WERI-Rb-1 (cell line): ENCODE data around the gene WBP1.
"Not testable (repeated sequence)": the region's sequence is repeated elsewhere in the genome, so short reads cannot be mapped to it uniquely, and the experiment has no call there.

Experiments
- DNase-seq: peaks from one replicate; pipeline ENCODE4 v3.0.0-alpha.2; 2020
- H3K27ac ChIP-seq: fragments of 250-450 bp; sonication (Bioruptor Pico); 2 replicates; pipeline ENCODE4 v1.5.1; 2020; ENCODE audit warnings: mild to moderate bottlenecking, moderate library complexity
- H3K27me3 ChIP-seq: fragments of 250-450 bp; sonication (Bioruptor Pico); 2 replicates; pipeline ENCODE4 v1.5.1; 2021; ENCODE audit warnings: mild to moderate bottlenecking, low read depth, moderate library complexity; ENCODE audit not compliant: insufficient read depth, severe bottlenecking
- H3K36me3 ChIP-seq: fragments of 250-450 bp; sonication (Bioruptor Pico); 2 replicates; pipeline ENCODE4 v1.5.1; 2020; ENCODE audit warnings: mild to moderate bottlenecking, moderate library complexity
- H3K4me3 ChIP-seq: 2 replicates; pipeline ENCODE4 v1.5.1; 2011; ENCODE audit warnings: low read depth, mild to moderate bottlenecking, control low read depth, low read length
- H3K9me3 ChIP-seq: fragments of 250-450 bp; sonication (Bioruptor Pico); 2 replicates; pipeline ENCODE4 v1.5.1; 2021; ENCODE audit warnings: mild to moderate bottlenecking, moderate library complexity; ENCODE audit not compliant: severe bottlenecking
- TF ChIP-seq, protein P1 (sequence below): IDR thresholded peaks from 2 replicates; pipeline ENCODE4 v1.5.1; 2011; ENCODE audit warnings: low read depth, mild to moderate bottlenecking, control low read depth, inconsistent platforms, low read length

Gene WBP1

DNA sequence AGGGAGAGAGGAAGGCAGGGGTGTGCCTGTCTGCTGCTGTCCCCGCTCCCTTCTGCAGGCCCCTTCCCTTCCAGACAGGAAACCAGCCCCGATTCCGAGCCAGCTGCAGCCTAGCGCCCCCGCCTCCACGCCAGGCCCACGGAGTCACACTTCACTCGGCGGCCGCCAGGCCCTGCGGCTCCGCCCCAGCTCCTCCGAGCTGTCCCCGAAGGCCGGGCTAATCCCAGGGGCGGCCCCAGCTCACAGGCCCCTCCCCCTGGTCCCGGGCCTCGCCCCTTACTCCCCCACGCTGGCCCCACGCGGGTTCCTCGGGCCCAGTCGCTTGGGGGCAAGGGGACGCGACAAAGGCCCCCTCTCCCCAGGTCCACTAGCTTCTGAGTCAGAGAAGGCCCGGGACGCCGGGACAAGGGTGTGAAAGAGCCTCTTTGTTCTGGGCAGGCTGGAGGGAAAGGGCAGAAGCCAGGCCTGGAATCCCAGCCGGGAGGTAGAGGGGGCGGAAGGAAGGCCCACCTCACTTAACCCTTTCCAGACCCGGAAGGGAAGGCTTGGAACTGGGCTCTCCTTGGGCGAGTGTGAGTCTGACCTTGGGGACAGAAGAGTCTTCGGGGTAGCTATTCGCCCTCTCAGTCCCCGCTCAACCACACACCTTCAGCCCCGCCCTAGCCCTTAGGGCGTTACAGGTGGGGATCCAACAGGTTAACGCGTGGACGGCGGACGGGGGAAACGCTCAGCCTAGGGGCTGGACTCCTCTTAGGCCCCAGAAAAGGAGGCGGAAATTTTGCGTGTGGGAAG, 17.7 kb upstream of the WBP1 start:
- Histone ChIP-seq H3K27me3 (no peaks in the 10 kb centered on the region), H3K27ac (peak overlapping the region; percentile 90), H3K4me3 (peak overlapping the region; percentile 69), H3K9me3 (no peaks in the 10 kb centered on the region), H3K36me3 (no peaks in the 10 kb centered on the region; the same call in 1 of the 2 replicates)
- TF ChIP-seq, protein P1, sequence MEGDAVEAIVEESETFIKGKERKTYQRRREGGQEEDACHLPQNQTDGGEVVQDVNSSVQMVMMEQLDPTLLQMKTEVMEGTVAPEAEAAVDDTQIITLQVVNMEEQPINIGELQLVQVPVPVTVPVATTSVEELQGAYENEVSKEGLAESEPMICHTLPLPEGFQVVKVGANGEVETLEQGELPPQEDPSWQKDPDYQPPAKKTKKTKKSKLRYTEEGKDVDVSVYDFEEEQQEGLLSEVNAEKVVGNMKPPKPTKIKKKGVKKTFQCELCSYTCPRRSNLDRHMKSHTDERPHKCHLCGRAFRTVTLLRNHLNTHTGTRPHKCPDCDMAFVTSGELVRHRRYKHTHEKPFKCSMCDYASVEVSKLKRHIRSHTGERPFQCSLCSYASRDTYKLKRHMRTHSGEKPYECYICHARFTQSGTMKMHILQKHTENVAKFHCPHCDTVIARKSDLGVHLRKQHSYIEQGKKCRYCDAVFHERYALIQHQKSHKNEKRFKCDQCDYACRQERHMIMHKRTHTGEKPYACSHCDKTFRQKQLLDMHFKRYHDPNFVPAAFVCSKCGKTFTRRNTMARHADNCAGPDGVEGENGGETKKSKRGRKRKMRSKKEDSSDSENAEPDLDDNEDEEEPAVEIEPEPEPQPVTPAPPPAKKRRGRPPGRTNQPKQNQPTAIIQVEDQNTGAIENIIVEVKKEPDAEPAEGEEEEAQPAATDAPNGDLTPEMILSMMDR, result peak; percentile 48; the same call in 1 of the 2 replicates
- DNase-seq, result peak; percentile 96

DNA sequence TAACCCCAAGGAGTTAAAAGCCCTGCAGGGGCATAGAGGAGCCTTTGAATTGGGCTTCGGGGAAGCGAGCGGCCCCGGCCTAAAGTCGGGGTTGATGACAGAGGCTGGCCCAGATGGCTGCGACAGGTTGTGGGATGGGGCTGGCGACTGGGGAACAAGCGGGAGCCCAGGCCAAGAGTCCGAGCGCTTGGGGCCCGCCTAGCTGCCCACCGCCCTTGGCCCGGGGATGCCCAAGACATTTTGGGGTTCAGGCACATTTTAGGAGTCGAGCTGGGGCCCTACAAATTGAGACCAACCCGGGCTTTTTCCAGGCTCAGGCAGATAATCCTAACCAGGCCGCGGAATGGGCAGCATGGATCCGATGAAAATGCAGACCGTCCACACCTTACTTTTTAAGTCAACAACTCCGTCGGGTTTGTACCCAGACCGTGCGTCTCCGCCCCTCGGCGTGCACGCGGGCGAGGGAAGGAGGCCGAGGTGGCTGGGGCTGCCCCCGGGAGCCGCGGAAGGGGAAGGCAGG, 17.0 kb upstream of the WBP1 start:
- Histone ChIP-seq H3K4me3 (no peak overlapping the region), H3K27ac (peak overlapping the region; percentile 90), H3K36me3 (no peaks in the 10 kb centered on the region), H3K27me3 (no peaks in the 10 kb centered on the region), H3K9me3 (no peaks in the 10 kb centered on the region)
- no peak for DNase-seq
- TF ChIP-seq, protein P1, result no peak

DNA sequence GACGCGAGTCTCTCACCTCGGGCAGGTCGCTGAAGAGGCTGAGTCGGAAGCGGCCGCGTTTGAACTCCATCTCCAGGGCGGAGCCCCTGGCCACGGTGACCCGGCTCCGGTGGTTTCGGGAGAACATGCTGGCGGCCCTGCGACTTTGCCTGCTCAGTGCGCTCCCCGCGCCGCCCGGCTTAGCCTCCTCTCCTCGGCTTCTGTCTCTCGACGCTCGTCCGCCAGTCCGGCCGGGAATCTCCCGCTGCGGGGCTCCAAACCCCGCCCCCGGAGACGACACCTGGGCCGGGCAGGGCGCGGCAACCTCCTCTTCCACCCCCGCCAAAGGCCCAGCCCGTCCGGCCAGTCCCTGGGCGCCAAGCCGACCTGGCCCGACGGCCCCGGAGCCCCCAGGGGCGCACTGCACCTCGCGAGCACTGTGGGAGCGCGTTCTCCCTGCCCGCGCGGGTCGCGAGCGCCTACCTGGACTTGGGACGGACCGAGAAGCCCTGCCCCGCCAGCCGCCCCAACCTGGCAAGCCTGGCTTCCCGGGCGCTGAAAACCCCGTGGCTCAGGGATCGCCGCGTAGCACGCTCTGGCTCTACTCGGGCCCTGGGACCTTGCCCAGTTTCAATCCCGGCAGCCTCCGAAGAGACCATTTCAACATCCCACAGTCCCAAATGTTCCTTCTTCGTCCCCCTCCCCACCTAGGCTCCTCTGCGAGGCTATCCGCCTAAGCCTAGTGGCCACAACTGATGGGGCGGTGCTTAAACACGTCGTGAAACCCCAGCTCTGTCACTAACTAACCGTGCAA, 16.4 kb upstream of the WBP1 start, which contains the start of gene RTKN:
TSS of gene RTKN (minus strand) at position 248 of the 793 bp plus-strand sequence. CDS start at position 127, 121 bp downstream.
- Histone ChIP-seq H3K4me3 (peak within 1 kb of the TSS; percentile 69), H3K36me3 (no peaks in the 10 kb centered on the region), H3K9me3 (no peaks in the 10 kb centered on the region), H3K27ac (peak within 1 kb of the TSS; percentile 90), H3K27me3 (no peaks in the 10 kb centered on the region)
- TF ChIP-seq, protein P1, result no peak
- no peak for DNase-seq

DNA sequence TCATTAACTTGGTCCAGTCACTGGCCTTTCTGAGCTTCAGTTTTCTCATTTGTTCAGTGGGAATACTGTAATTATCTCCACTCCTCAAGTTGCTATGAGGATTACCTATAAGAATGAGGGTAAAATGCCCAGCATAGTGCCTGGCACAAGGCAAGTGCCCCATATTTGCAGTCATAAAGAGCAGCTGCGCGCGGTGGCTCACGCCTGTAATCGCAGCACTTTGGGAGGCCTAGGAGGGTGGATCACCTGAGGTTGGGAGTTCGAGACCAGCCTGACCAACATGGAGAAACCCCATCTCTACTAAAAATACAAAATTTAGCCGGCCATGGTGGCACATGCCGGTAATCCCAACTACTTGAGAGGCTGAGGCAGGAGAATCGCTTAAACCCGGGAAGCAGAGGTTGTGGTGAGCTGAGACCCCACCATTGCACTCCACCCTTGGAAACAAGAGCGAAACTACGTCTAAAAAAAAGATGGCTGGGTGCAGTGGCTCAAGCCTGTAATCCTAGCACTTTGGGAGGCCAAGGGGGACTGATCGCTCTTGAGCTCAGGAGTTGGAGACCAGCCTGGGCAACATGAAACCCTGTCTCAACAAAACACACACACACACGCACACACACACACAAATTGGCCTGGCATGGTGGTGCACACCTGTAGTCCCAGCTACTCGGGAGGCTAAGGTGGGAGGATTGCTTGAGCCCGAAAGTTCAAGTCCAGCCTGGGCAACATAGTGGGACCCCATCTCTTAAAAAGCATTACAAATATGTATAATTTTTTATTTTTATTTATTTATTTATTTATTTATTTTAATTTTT, 15.5 kb upstream of the WBP1 start:
- not testable (repeated sequence) for H3K27ac ChIP-seq, H3K9me3 ChIP-seq, DNase-seq, H3K4me3 ChIP-seq, H3K27me3 ChIP-seq, H3K36me3 ChIP-seq

DNA sequence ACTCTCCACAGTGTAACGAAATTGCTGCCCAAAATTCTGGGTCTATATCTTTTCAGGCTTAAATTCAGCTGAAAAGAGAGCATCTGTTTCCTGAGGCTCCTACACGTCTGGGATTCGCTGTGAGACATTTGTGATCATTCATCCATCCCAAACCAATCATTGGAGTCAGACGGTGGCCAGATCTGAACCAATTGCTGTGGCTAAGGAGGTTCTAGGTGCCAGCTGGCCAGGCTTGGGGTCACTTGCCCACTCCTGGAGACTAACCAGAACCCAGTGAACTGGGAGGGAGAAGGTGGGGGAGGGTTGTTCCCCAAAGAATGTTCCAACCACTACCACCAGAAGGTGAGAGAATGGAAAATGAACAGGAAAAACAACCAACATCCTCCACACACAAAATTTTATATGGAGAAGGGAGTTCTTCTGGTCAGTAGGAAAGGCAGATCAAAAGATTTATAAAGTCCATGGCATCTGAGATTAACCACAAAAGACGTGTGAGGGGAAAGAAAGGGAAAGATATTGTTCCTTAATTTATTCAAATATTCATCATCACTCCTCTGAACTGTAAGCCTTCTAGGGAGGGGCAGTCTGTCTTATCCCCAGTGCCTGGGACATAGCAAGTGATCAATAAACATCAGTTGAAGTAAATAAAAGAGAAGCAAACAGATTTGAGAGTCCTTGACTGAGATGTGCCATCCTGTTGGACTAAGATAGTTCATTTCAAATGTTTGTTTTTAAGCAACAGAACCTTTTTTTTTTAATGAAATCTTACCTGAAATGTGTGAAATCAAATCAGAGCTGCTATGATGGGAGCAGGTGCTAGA, 13.5 kb upstream of the WBP1 start:
- TF ChIP-seq, protein P1, result no peak
- no peaks in the 10 kb centered on the region for H3K36me3 ChIP-seq
- DNase-seq, result no peak
- H3K9me3 ChIP-seq, result no peaks in the 10 kb centered on the region
- no peak overlapping the region for H3K27ac ChIP-seq
- H3K4me3 ChIP-seq, result no peak overlapping the region
- no peaks in the 10 kb centered on the region for H3K27me3 ChIP-seq
